C4-2B (cell line): ENCODE results near the gene LAMA2.

Source experiments
- ZFX ChIP-seq: fragments of 450-650 bp; IDR thresholded peaks from 2 replicates; pipeline ENCODE4 v1.6.1; 2017
- TF ChIP-seq, protein P1 (sequence below): fragments of 450-650 bp; conservative IDR thresholded peaks from 2 replicates; pipeline ENCODE4 v1.5.1; 2017; ENCODE audit warnings: mild to moderate bottlenecking

DNA sequence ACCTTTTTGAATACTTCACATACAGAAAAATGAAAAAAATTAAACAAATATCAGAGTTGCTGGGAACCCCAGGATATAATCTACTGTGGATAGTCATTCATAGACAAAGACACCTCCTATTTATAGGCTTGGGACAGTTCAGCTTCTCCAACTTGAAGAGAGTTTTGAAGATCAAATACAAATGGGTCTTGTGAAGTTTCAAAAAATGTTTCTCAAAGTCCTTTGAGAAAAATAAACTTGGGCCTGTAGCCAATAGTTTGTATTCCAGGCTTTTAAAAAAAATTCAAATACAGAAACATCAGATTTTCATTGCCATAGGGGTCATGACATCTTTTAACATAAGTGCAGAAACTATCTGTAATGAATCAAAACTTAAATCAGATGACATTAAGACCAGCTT, 334.8 kb downstream of the LAMA2 start:
- TF ChIP-seq, protein P1, sequence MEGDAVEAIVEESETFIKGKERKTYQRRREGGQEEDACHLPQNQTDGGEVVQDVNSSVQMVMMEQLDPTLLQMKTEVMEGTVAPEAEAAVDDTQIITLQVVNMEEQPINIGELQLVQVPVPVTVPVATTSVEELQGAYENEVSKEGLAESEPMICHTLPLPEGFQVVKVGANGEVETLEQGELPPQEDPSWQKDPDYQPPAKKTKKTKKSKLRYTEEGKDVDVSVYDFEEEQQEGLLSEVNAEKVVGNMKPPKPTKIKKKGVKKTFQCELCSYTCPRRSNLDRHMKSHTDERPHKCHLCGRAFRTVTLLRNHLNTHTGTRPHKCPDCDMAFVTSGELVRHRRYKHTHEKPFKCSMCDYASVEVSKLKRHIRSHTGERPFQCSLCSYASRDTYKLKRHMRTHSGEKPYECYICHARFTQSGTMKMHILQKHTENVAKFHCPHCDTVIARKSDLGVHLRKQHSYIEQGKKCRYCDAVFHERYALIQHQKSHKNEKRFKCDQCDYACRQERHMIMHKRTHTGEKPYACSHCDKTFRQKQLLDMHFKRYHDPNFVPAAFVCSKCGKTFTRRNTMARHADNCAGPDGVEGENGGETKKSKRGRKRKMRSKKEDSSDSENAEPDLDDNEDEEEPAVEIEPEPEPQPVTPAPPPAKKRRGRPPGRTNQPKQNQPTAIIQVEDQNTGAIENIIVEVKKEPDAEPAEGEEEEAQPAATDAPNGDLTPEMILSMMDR, result no peak
- TF ChIP-seq ZFX, result no peak
